Mucosa of descending colon (tissue), 3 donors: Measurements from ENCODE around the gene PRKG1. TPM values are rescaled to one million over a fixed set of nuclear protein-coding genes. Genes with fewer than 3 reads are reported as not detected.

Experiments
- ATAC-seq: fragments of 200-7000 bp; cut with Tn5 transposase; one replicate; pipeline ENCODE4 v1.9.1; 2020; ENCODE audit warnings: mild to moderate bottlenecking, moderate library complexity
- DNase-seq, 3 donors: peaks; one replicate each; pipeline ENCODE4 v3.0.0-alpha.2; 2020
- H3K36me3 ChIP-seq: fragments of 200-600 bp; one replicate; pipeline ENCODE4 v1.8.0; 2021; ENCODE audit warnings: low read depth, mild to moderate bottlenecking
- H3K4me1 ChIP-seq: fragments of 200-600 bp; one replicate; pipeline ENCODE4 v1.8.0; 2021; ENCODE audit warnings: low read depth, mild to moderate bottlenecking
- H3K4me3 ChIP-seq: fragments of 200-600 bp; one replicate; pipeline ENCODE4 v1.8.0; 2021; ENCODE audit warnings: mild to moderate bottlenecking
- H3K9me3 ChIP-seq: fragments of 200-600 bp; one replicate; pipeline ENCODE4 v1.8.0; 2021; ENCODE audit warnings: mild to moderate bottlenecking
- intact Hi-C, 2 donors: fragments of 100-400 bp; cut with DNase I in 1 of 2; cut with micrococcal nuclease in 1 of 2; formaldehyde crosslinking; loops; one replicate each; pipeline versions ENCODE4 v1.11.0 to v1.11.1; 2022; cut with DNase I, micrococcal nuclease
- total RNA-seq, 3 donors: library from RNA; stranded (reverse); fragmentation: NEBNext Ultra II Directional in 2 of 3; extraction: Animal tissue kit (Norgen Biotek cat#: 25700) in 2 of 3; gene quantifications; one replicate each; pipeline versions ENCODE4 v1.2.1 to v1.2.4, GENCODE V29; 2021 to 2023
- TF ChIP-seq, protein P1 (sequence below): fragments of 200-600 bp; IDR thresholded peaks from one replicate; pipeline ENCODE4 v1.8.0; 2022; ENCODE audit warnings: antibody characterized with exemption, mild to moderate bottlenecking
- donor health status: DM: no; HTN: no; CAD: no; lungs with moderate emphysema.
- donor health status: DM: no; HTN: no; CAD: no.
- donor health status: DM: no; HTN: yes; CAD: no.

PRKG1 gene
- total RNA-seq, 3 donors from 2014 or later = 17.1 to 55.6 (median 21.1) TPM

- Histone ChIP-seq H3K36me3 (no peaks in the 10 kb centered on the region), H3K4me3 (no peak overlapping the region), H3K4me1 (no peaks in the 10 kb centered on the region), H3K9me3 (no peaks in the 10 kb centered on the region)
- no peak for DNase-seq
- no peak for ATAC-seq
- intact Hi-C loops = no loop called here
- TF ChIP-seq, protein P1, sequence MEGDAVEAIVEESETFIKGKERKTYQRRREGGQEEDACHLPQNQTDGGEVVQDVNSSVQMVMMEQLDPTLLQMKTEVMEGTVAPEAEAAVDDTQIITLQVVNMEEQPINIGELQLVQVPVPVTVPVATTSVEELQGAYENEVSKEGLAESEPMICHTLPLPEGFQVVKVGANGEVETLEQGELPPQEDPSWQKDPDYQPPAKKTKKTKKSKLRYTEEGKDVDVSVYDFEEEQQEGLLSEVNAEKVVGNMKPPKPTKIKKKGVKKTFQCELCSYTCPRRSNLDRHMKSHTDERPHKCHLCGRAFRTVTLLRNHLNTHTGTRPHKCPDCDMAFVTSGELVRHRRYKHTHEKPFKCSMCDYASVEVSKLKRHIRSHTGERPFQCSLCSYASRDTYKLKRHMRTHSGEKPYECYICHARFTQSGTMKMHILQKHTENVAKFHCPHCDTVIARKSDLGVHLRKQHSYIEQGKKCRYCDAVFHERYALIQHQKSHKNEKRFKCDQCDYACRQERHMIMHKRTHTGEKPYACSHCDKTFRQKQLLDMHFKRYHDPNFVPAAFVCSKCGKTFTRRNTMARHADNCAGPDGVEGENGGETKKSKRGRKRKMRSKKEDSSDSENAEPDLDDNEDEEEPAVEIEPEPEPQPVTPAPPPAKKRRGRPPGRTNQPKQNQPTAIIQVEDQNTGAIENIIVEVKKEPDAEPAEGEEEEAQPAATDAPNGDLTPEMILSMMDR = no peak
These were observed 1252.1 kb downstream of the PRKG1 start for GRCh38 chr10:52326382-52326781.

GRCh38 chr10:52331638-52332364 is 1257.5 kb downstream of the PRKG1 start:
- no peaks in the 10 kb centered on the region for H3K36me3 ChIP-seq
- H3K4me3 ChIP-seq = no peak overlapping the region
- TF ChIP-seq, protein P1 = no peak
- intact Hi-C loops = no loop called here
- no peaks in the 10 kb centered on the region for H3K4me1 ChIP-seq
- DNase-seq (no peak), ATAC-seq (no peak)
- H3K9me3 ChIP-seq = no peaks in the 10 kb centered on the region

GRCh38 chr10:52332815-52333214 is 1258.5 kb downstream of the PRKG1 start:
- no peak for DNase-seq
- H3K36me3 ChIP-seq = no peaks in the 10 kb centered on the region
- TF ChIP-seq, protein P1 = no peak
- no peak for ATAC-seq
- intact Hi-C loops = no loop called here
- H3K9me3 ChIP-seq = no peaks in the 10 kb centered on the region
- no peaks in the 10 kb centered on the region for H3K4me1 ChIP-seq
- no peak overlapping the region for H3K4me3 ChIP-seq

GRCh38 chr10:52334595-52334994 is 1260.3 kb downstream of the PRKG1 start:
- Histone ChIP-seq H3K4me3 (no peak overlapping the region), H3K4me1 (no peaks in the 10 kb centered on the region), H3K9me3 (no peaks in the 10 kb centered on the region), H3K36me3 (no peaks in the 10 kb centered on the region)
- intact Hi-C loops = no loop called here
- TF ChIP-seq, protein P1 = no peak
- no peak for ATAC-seq
- no peak for DNase-seq

- no peaks in the 10 kb centered on the region for H3K9me3 ChIP-seq
- TF ChIP-seq, protein P1 = no peak
- no peak for ATAC-seq
- no peak for DNase-seq
- no peaks in the 10 kb centered on the region for H3K36me3 ChIP-seq
- no peak overlapping the region for H3K4me3 ChIP-seq
- H3K4me1 ChIP-seq = no peaks in the 10 kb centered on the region
- intact Hi-C loops = no loop called here
These were observed 1261.4 kb downstream of the PRKG1 start for GRCh38 chr10:52335665-52336064.
